Heart right ventricle (tissue), 16 donors: ENCODE data around the gene PXYLP1. TPM values are rescaled to one million over a fixed set of nuclear protein-coding genes. Genes with fewer than 3 reads are reported as not detected.

ENCODE experiments used
- ATAC-seq, 8 donors: fragments of 200-7000 bp; cut with Tn5 transposase; one replicate each; pipeline ENCODE4 v1.9.1; 2020; ENCODE audit warnings: mild to moderate bottlenecking in 8 of 8, moderate library complexity in 8 of 8, moderate number of reproducible peaks in 1 of 8
- DNase-seq, 2 donors: peaks; one replicate each; pipeline ENCODE4 v3.0.0-alpha.2; 2020
- H3K27ac ChIP-seq, 10 donors: fragments of 200-600 bp; sonication (generic) in 2 of 10; one replicate each; pipeline versions ENCODE4 v1.5.0 to v1.8.0; 2020 to 2022; ENCODE audit warnings: mild to moderate bottlenecking in 3 of 10
- H3K27me3 ChIP-seq, 7 donors: fragments of 200-600 bp; one replicate each; pipeline ENCODE4 v1.8.0; 2021 to 2022; ENCODE audit warnings: mild to moderate bottlenecking in 2 of 7
- H3K36me3 ChIP-seq, 9 donors: fragments of 200-600 bp; sonication (generic) in 1 of 9; one replicate each; pipeline versions ENCODE4 v1.5.0 to v1.8.0; 2020 to 2022; ENCODE audit warnings: mild to moderate bottlenecking in 2 of 9
- H3K4me1 ChIP-seq, 9 donors: fragments of 200-600 bp; sonication (generic) in 1 of 9; one replicate each; pipeline versions ENCODE4 v1.5.0 to v1.8.0; 2020 to 2022; ENCODE audit warnings: mild to moderate bottlenecking in 4 of 9
- H3K4me3 ChIP-seq, 10 donors: fragments of 200-600 bp; sonication (generic) in 2 of 10; one replicate each; pipeline versions ENCODE4 v1.5.0 to v1.8.0; 2020 to 2022; ENCODE audit warnings: mild to moderate bottlenecking in 7 of 10, moderate library complexity in 2 of 10
- H3K9me3 ChIP-seq, 11 donors: fragments of 200-600 bp in 10 of 11; sonication (generic) in 2 of 11; one replicate each; pipeline versions ENCODE4 v1.5.0 to v1.8.0; 2013 to 2022; ENCODE audit warnings: mild to moderate bottlenecking in 2 of 11, control low read depth in 1 of 11, moderate library complexity in 1 of 11
- WGBS, 2 donors: extraction: QIAGEN DNeasy Blood & Tissue Kit; methylation state at CpG; one replicate each; pipeline ENCODE4 v1.1.7; 2013; ENCODE audit warnings: inconsistent platforms in 1 of 2; 5-methylcytosine and 5-hydroxymethylcytosine counted together
- intact Hi-C, 10 donors: fragments of 100-400 bp; cut with DNase I; formaldehyde crosslinking; loops; one replicate each; pipeline versions ENCODE4 v1.11.1 to v1.14.2; 2022
- polyA plus RNA-seq, 2 donors: library from polyadenylated mRNA; stranded (reverse); fragments of 200-250 nt; gene quantifications; one replicate each; pipeline ENCODE4 v1.2.3, GENCODE V29; 2013
- total RNA-seq, 10 donors: library from RNA; stranded (reverse); fragmentation: NEBNext Ultra II Directional in 3 of 10; extraction: Animal tissue kit (Norgen Biotek cat#: 25700) in 3 of 10; gene quantifications; one replicate each; pipeline versions ENCODE4 v1.2.1 to v1.2.4, GENCODE V29; 2021 to 2023
- TF ChIP-seq, protein P1 (sequence below), 9 donors: fragments of 200-600 bp; sonication (generic) in 2 of 9; IDR thresholded peaks; one replicate each; pipeline versions ENCODE4 v1.5.0 to v1.8.0; 2021 to 2022; ENCODE audit warnings: antibody characterized with exemption in 9 of 9, mild to moderate bottlenecking in 5 of 9, moderate library complexity in 1 of 9
- donor health status: Arrhythmogenic right ventricular cardiomyopathy.
- donor health status: ischemic (EF 13 %, LVEDD 7.1; RV severe dilation, severe dysfunction).
- donor health status: healthy with polysubstance abuse.
- donor health status: DM: no; HTN: yes; CAD: no.
- donor health status: DM: no; HTN: no; CAD: no.
- donor health status: ischemic (EF 25% LVEDD 6.9; RV normal size, moderate dysfunction).
- donor health status: ischemic (EF 25% LVEDD 5.7; RV mildly dilated, moderate dysfunction).
- donor health status: healthy.
- donor health status: DM: yes; HTN: yes; CAD: no.
- donor health status: Ischemic cardiomyopathy.
- donor health status: ischemic (EF 35%, LVEDD 5.7; RV mildly dilated, moderate dysfunction).
- donor health status: nonischemic (EF 11% LVEDD 7.7; RV severe dilation, severe dysfunction).
- donor health status: DM: yes; HTN: yes; CAD: no.
- donor health status: PGD.
- donor health status: ischemic (EF 29% LVEDD 5.4; RV normal size, mild dysfunction).
- donor health status: nonischemic (EF 23%, LVEDD 6.1; RV moderate dilation, normal function).

Gene PXYLP1
- total and polyA plus RNA-seq, 12 donors = 8.7 to 33.5 (median 17.9) TPM

DNA sequence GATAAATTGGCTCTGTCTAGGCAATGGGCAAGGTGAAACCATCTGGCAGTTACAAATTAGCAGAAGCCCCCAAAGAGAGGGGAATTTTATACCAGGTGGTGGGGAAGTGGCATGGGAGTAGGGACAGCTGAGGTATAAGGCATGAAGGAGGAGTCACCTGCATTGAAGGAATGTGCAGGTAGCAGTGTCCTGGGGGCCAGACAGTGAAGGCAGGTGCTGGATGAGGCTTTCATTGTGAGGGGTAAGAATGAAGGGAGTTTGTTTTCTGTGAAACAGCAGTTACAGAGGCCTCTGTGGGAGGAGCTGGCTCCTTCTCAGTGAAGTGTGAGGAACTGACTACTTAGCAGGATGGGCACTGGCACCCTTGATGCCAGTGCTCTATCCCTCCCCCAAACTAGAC is 19.1 kb upstream of the PXYLP1 start:
- Histone ChIP-seq H3K4me1 (peaks cover 0 to 7% (median 0%) of the 10 kb centered on the region in 9 donors), H3K36me3 (no peaks in the 10 kb centered on the region), H3K27ac (no peak overlapping the region), H3K4me3 (no peak overlapping the region), H3K27me3 (no peaks in the 10 kb centered on the region), H3K9me3 (peaks cover 0 to 12% (median 0%) of the 10 kb centered on the region in 11 donors)
- TF ChIP-seq, protein P1, sequence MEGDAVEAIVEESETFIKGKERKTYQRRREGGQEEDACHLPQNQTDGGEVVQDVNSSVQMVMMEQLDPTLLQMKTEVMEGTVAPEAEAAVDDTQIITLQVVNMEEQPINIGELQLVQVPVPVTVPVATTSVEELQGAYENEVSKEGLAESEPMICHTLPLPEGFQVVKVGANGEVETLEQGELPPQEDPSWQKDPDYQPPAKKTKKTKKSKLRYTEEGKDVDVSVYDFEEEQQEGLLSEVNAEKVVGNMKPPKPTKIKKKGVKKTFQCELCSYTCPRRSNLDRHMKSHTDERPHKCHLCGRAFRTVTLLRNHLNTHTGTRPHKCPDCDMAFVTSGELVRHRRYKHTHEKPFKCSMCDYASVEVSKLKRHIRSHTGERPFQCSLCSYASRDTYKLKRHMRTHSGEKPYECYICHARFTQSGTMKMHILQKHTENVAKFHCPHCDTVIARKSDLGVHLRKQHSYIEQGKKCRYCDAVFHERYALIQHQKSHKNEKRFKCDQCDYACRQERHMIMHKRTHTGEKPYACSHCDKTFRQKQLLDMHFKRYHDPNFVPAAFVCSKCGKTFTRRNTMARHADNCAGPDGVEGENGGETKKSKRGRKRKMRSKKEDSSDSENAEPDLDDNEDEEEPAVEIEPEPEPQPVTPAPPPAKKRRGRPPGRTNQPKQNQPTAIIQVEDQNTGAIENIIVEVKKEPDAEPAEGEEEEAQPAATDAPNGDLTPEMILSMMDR (IDR thresholded peaks at IDR 0.05) = no peak
- intact Hi-C loops = no loop called here
- no peak for ATAC-seq
- DNase-seq = no peak

DNA sequence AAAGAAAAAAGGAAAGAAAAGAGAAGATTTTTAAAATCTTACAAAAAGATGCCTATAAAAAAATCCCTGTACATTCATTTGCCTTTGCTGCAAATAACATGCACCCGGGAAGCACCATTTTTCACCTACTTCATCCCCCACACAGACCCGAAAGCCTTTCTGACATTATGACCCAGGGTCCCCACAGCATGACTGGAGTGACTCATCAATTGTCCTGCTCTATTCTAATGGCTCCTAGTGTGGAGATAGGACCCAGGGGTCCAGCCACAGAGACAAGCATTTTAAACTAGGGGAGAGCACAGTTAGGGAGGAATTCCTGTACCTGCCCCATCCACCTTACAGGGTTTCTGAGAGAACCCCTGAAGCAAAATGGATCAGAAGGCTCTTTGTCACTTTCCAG is 14.7 kb upstream of the PXYLP1 start:
- 77 to 91% methylated on average over 2 of the region's 2 CpGs for WGBS, 2 donors
- intact Hi-C loops = no loop called here
- Histone ChIP-seq H3K4me3 (no peak overlapping the region), H3K36me3 (no peaks in the 10 kb centered on the region), H3K27ac (peak overlapping the region in 1 of 10 donors; percentile 14), H3K9me3 (peaks cover 0 to 11% (median 0%) of the 10 kb centered on the region in 11 donors), H3K4me1 (peaks cover 0 to 22% (median 0%) of the 10 kb centered on the region in 9 donors), H3K27me3 (no peaks in the 10 kb centered on the region)
- TF ChIP-seq, protein P1 (IDR thresholded peaks at IDR 0.05) = no peak
- DNase-seq (no peak), ATAC-seq (no peak)

DNA sequence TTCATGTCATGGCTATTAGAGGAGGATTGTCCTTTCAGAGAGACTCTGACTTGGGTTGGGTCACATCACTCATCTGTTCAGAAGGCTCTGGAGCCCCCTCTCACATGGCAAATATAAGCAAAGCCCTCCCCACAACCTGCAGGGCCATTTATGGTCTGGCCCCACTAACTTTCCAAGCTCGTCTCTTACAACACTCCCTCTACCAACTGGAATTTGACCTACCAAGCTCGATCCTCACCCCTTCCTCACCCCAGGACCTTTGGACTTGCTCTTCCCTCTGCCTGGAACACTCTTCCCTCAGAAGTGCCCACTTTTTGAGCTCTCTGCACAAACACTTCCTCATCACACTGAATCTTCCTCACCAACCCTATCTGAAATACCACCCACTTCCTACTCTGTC is 14.2 kb upstream of the PXYLP1 start:
- H3K9me3 ChIP-seq = peaks cover 0 to 8% (median 0%) of the 10 kb centered on the region in 11 donors
- peak overlapping the region in 1 of 10 donors; percentile 14 for H3K27ac ChIP-seq
- intact Hi-C loops = no loop called here
- no peak for ATAC-seq
- H3K27me3 ChIP-seq = no peaks in the 10 kb centered on the region
- WGBS, 2 donors = 91 to 92% methylated on average over 2 of the region's 2 CpGs
- H3K36me3 ChIP-seq = no peaks in the 10 kb centered on the region
- no peak for DNase-seq
- H3K4me3 ChIP-seq = no peak overlapping the region
- peaks cover 0 to 22% (median 0%) of the 10 kb centered on the region in 9 donors for H3K4me1 ChIP-seq
- TF ChIP-seq, protein P1 (IDR thresholded peaks at IDR 0.05) = no peak

DNA sequence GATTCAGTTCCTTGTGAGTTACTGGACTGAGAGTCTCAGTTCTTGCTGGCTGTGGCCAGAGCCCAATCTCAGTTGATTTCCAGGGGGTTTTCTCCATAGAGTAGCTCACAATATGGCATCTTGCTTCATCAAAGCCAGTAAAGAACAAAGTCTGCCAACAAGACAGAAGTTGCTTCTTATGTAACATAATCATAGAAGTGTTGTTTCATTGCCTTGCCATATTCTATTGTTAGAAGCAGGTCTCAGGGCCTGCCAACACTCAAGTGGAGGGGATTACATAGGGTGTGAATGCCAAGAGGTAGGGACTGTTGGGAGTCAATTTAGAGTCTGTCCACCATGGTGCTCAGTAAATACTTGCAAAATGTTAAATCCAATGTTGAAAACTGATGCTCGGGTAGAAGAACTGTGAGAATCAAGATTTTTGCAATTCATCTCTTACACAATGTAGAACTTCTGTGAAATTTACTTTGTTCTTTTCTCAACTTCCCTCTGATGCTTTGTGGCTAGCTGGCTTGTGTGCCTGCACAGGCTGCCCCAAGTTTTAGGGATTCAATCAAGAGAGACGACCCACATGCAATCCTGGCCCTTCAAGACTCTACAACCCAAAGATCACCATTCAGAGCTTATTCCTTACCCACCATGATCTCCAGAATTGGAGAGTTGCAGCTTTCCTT is 13.3 kb upstream of the PXYLP1 start:
- intact Hi-C loops = no loop called here
- peak in 1 of 2 donors; percentile 39 for DNase-seq
- peaks cover 0 to 22% (median 0%) of the 10 kb centered on the region in 9 donors for H3K4me1 ChIP-seq
- no peaks in the 10 kb centered on the region for H3K27me3 ChIP-seq
- peak; percentile 63 to 93 (median 82) for ATAC-seq
- WGBS, 2 donors = 51 to 63% methylated on average over 2 of the region's 2 CpGs
- H3K36me3 ChIP-seq = no peaks in the 10 kb centered on the region
- TF ChIP-seq, protein P1 (IDR thresholded peaks at IDR 0.05) = no peak
- no peak overlapping the region for H3K4me3 ChIP-seq
- peak overlapping the region in 3 of 10 donors; percentile 10 to 37 (median 34) for H3K27ac ChIP-seq
- peaks cover 0 to 8% (median 0%) of the 10 kb centered on the region in 11 donors for H3K9me3 ChIP-seq
